HG03342 (cell line): ENCODE results near the gene RAPGEF6.
"Not testable (repeated sequence)": the region's sequence is repeated elsewhere in the genome, so short reads cannot be mapped to it uniquely, and the experiment has no call there.

Source experiments
- ATAC-seq: cut with Tn5 transposase; IDR thresholded peaks from one replicate; pipeline ENCODE4 v1.9.1; 2021; ENCODE audit warnings: mild to moderate bottlenecking, moderate library complexity; ENCODE audit not compliant: unreplicated experiment

Gene RAPGEF6

DNA sequence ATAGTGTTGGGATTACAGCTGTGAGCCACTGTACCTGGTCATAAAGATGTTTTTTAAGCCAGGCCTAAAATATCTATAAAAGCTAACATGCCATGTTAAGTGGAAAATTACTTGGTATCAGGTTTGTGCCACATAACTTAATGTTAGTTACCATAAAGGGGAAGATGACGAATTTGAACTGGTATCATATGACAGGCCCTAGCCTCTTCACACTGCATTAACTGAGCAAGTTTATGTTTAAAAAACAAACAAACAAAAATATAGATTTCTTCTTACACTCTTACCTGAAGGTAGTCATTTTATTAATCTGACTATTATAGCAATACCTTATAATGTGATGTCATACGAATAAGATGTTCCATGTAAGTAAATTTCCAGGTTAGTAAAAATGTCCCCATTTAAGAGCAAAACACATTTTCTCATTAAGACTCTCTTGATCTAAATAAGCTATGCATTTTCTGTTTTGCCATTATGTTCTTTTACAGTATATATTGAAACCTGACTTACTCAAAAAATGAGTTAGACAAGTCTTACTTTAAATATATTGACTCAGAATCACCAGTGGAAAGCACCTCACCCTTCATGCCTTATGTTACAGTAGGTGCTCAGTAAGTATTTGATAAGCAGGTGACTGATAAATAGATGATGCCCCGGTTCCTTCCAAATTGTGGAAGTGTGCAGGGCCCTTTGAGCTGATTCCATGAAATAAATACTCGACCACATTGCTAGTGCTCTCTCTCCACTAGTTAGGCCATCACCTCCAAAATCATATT lies 245.7 kb downstream of the RAPGEF6 start:
- ATAC-seq: no peak

DNA sequence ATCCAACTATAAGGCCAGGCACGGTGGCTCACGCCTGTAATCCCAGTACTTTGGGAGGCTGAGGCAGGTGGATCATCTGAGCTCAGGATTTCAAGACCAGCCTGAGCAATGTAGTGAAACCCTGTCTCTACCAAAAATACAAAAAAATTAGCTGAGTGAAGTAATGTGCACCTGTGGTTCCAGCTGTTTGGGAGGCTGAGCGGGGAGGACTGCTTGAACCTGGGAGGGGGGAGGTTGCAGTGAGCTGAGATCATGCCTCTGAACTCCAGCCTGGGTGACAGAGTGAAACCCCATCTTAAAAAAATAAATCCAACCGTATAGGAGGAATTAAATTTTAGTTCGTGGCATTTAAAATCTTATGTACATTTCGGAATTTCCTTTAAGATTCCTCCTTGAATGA lies 247.8 kb downstream of the RAPGEF6 start:
- ATAC-seq: no peak

- ATAC-seq: no peak
Measured at GRCh38 chr5:131386779-131387178, 248.2 kb downstream of the RAPGEF6 start.

DNA sequence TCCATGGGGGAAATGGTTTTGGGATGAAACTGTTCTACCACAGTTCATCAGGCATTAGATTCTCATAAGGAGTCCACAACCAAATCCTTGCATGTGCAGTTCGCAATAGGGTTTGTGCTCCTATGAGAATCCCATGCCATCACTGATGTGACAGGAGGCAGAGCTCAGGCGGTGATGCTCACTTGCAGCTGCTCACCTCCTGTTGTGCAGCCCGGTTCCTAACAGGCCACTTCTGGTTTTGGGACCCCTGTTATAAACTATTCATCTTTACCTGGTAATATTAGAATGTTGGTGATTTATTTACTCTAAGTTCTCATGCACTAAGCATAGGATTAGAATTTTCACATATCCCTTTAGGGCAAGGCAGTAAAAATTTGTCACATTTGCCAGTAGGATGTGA lies 248.9 kb downstream of the RAPGEF6 start:
- no peak for ATAC-seq

DNA sequence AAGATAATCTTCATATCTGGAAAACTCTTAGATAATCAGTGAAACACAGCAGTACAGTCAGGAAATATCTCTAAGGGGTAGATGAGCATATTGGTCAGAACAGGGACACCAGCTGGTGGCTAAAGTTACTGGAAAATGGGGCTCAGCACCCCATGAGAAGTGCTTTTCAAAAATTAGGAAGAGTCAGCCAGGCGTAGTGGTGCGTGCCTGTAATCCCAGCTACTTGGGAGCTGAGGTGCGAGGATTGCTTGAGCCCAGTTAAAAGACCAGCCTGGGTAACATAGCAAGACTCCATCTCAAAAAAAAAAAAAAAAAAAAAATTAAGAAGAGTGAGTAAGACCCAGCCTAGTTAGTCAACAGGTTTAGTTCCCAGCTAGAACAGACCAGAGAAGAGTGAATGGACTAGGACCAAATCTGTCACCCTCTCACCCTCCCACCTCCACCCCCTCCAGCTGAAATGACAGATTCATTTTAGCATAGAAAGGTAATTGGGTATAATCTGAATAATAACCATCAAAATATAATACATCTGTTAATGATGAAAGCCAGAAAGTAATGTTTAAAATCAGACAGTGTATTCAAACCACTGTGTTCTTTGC lies 250.3 kb downstream of the RAPGEF6 start:
- no peak for ATAC-seq

GRCh38 chr5:131384173-131384572 lies 250.9 kb downstream of the RAPGEF6 start:
- ATAC-seq: no peak

DNA sequence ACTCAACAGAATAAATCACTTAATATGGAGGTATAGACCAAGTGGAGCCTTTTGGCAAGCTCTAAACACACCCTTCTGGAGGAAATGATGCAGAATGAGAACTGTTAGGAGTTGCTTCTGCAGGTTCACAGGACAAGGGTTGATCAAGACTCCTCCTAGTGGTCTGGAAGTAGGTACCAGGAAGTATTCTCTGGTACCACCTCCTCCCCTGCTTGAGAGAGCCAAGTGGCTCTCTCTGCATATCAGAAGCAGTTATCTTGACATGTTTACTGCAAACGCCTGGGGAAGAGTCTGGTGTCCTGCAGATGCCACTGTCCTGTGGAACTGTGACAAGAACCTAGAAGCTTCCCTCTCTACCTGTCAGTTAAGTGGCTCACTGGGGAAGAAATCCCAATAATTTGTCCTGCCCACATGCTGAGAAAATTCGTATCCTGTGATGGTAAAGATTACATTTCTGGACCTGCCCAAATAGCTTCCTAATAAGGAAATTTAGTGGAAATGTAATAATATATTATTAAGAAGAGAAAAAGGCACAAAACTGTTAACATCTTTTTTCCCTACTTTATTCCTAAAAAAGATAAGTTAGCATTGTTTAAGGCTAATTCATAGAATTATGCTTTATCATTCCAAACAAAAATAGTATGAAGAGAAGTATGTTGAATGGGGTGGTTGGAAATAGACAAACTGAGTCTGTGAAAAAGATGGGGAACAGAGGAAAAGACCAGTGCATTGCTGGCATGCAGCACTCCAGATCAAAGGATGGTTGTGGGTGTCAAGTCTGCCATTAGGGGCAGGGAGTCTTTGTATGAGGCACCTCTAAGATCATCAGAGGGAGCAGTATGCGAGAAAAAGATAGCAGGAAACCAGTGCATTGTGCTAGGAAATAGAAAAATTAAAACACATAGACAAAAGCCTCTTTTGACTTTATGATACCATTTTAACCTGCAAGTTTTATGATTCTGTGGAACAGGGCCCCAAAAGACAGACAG lies 252.3 kb downstream of the RAPGEF6 start:
- ATAC-seq: peak; percentile 67

DNA sequence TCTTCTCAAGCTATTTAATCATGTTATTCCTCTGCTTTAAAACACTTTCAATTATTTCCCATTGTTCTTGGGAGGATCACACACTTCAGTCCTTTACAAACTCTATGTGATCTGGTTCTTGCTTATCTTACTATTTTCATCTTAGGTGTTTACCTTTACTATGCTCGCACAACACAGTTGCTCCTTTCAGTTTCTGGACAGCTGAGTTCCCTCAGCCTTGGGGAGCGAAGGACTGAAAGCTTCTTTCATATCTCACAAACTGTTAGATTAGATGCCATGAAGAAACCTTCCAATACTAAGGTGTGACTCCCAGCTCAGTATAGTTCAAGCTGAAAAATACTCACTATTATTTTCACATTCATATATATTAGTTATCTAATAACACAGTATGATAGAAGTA lies 253.3 kb downstream of the RAPGEF6 start:
- peak; percentile 57 for ATAC-seq

DNA sequence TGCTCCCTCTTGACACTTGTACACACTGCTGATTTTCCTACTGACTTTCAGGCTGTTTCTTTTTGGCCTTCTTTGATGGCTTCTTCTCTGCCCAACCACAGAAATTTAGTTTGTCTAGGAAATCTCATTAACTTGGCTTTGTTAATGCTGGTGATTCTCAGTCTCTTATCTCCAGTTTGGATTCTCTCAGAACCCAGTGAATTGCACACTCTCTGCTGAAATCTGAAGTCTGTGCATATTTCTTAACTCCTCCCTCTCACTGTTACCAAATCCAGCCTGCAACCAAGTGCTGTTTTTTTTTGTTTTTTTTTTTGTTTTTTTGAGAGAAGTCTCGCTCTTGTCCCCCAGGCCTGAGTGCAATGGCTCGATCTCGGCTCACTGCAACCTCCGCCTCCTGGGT lies 254.0 kb downstream of the RAPGEF6 start:
- no peak for ATAC-seq

- not testable (repeated sequence) for ATAC-seq
Measured at GRCh38 chr5:131380238-131380637, 254.8 kb downstream of the RAPGEF6 start.

DNA sequence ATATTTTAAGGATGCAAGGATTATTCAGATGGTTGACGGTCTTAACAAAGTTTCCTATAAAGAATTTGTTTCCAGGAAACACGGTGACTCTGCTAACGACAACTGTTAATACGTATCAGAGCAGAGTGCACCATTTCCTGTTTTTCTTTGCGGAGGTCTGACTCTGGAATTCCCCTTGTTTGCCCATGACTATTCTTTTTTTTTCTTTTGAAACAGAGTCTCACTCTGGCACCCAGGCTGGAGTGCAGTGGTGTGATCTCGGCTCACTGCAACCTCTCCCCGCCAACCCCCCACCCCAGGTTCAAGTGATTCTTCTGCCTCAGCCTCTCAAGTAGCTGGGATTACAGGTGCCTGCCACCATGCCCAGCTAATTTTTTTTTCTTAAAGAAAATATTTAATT lies 255.3 kb downstream of the RAPGEF6 start:
- peak; percentile 38 for ATAC-seq

DNA sequence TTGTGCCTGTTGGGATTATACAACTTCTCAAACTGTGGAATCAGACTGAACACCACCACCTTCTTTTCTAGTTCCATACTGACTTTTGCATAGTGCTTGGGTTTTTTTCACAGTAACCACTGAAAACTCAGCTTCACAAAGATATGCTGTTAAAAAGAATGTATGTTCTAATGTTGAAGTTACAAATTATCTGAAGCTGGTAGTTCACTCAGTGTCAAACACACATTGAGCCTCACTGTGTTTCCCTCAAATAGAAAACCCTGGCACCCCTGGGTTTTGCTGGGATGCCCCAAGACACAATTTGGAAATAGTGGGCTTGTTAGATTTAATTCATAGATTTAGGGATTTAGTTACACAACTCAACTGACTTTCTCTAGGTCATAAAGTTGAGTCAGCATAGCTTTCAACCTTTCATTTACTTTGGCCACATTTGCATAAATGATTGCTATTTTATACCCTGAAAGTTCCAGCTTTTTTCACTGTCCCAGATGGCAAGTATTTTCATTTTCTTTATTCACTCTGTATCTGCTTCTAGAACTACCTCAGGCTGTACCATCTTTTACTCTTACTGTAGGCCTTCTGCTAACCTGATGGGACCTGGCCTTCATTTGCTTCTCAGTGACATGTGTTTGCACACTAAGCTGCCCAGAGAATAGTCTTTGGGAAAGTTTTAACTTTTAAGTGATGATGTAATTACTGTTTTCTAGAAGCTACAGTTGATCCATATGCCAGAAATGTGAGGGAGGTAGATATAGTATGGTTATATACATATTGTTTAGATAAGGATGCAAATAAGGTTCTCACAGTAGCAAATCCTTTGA lies 256.1 kb downstream of the RAPGEF6 start:
- ATAC-seq: no peak

GRCh38 chr5:131377785-131378325 lies 257.2 kb downstream of the RAPGEF6 start:
- ATAC-seq: no peak

GRCh38 chr5:131377346-131377745 lies 257.7 kb downstream of the RAPGEF6 start:
- ATAC-seq: no peak

GRCh38 chr5:131375351-131375750 lies 259.7 kb downstream of the RAPGEF6 start:
- ATAC-seq: peak; percentile 38
